ENCODE measurements around the gene CRABP2.

GRCh38 chr1:156750711-156751450 lies 45.5 kb upstream of the CRABP2 start:
- no peak for TF ChIP-seq EZH2 (IDR thresholded peaks at IDR 0.05; ENCODE audit: borderline replicate concordance, low read depth, low read length, severe bottlenecking)
- no peak for TF ChIP-seq CTCF (IDR thresholded peaks at IDR 0.05; ENCODE audit: borderline replicate concordance, extremely low read depth, low read length, poor library complexity, severe bottlenecking)
